Fibroblast of gingiva (primary cell): ENCODE data around the gene EBI3.
"Not testable (repeated sequence)": the region's sequence is repeated elsewhere in the genome, so short reads cannot be mapped to it uniquely, and the experiment has no call there.

Experiments
- DNase-seq: peaks from one replicate; pipeline ENCODE4 v3.0.0-alpha.2; 2011; ENCODE audit warnings: low read depth

The EBI3 gene

DNA sequence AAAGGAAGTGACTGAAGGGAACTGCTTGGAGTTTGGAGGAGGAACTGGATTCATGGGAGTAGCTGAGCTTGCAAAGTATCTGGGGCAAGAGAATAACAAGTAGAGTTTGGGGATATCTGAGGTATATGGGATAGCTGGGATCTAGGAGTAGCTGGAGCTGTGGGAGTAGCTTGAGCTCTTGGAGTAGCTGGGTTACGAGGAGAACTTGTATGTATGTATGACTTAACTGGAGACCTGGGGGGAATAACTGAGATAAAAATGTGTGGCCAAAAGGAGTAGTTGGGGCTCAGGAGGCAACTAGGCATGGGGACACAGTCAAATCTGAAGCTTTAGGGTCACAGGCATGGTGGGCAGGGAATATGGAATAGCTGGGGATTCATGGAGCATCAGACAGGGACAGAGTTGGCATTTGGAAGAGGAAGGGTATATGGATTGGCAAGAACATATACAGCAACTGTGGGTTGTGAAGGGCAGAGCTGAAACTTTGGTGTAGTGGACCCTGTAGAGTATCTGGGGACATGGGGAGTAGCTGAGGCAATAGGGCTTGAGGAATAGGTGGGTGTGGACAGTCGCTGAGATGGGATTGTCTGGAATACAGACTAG, 28.3 kb upstream of the EBI3 start:
- DNase-seq = no peak

DNA sequence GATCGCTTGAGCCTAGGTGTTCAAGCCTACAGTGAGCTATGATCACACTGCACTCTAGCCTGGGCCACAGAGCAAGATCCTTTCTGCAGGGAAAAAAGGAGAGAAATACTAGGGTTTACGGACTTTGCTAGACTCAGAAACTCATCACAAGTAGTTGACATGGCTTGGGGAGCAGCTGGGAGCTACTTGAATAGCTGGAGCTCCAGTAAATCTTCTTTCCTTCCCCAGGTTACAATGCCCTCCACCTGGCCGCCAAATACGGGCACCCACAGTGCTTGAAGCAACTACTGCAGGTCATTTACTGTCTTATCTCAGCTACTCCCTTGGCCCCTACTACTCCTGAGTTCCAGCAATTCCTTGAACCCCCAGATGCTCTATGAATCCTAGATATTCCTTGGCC, 27.5 kb upstream of the EBI3 start:
- DNase-seq = no peak

- no peak for DNase-seq
Measured at GRCh38 chr19:4206818-4207484, 22.4 kb upstream of the EBI3 start.

GRCh38 chr19:4208385-4209094, 20.8 kb upstream of the EBI3 start:
- no peak for DNase-seq

DNA sequence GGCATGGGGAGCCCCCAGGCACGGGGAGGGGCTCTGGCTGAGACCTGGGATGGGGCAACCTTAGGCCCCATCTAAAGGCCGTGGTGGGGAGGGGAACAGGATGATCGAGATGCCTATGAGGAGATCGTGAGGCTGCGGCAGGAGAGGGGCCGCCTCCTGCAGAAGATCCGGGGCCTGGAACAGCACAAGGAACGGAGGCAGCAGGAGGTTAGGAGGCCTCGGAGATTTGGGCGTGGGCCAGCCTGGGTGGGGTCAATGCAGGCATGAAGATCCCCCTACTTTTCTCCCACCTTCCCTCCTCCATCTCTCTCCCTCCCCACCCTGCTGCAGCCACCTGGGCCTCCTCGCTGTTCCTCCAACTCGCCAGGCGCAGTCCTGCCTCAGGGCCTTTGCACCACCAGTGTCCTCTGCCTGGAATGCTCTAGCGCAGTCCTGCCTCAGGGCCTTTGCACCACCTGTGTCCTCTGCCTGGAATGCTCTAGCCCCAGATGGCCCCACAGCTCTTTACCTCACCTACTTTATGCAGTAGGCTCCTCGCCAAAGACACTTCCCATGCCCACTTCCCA, 19.1 kb upstream of the EBI3 start:
- no peak for DNase-seq

DNA sequence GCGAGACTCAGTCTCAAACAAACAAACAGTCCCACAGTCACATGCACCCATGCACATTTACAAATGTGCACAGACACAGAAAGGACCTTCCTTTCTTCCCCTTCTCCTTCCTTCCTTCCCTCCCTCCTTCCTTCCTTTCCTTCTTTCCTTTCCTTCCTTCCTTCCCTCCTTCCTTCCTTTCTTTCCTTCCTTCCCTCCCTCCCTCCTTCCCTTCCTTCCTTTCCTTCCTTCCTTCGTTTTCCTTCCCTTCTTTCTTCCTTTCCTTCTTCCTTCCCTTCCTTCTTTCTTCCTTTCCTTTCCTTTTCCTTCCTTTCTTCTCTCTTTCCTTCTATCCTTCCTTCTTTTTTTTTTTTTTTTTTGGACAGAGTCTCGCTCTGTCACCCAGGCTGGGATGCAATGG, 16.2 kb upstream of the EBI3 start:
- no peak for DNase-seq

- no peak for DNase-seq
Measured at GRCh38 chr19:4215807-4216206, 13.5 kb upstream of the EBI3 start.

- DNase-seq = no peak
Measured at GRCh38 chr19:4216846-4217245, 12.5 kb upstream of the EBI3 start.

DNA sequence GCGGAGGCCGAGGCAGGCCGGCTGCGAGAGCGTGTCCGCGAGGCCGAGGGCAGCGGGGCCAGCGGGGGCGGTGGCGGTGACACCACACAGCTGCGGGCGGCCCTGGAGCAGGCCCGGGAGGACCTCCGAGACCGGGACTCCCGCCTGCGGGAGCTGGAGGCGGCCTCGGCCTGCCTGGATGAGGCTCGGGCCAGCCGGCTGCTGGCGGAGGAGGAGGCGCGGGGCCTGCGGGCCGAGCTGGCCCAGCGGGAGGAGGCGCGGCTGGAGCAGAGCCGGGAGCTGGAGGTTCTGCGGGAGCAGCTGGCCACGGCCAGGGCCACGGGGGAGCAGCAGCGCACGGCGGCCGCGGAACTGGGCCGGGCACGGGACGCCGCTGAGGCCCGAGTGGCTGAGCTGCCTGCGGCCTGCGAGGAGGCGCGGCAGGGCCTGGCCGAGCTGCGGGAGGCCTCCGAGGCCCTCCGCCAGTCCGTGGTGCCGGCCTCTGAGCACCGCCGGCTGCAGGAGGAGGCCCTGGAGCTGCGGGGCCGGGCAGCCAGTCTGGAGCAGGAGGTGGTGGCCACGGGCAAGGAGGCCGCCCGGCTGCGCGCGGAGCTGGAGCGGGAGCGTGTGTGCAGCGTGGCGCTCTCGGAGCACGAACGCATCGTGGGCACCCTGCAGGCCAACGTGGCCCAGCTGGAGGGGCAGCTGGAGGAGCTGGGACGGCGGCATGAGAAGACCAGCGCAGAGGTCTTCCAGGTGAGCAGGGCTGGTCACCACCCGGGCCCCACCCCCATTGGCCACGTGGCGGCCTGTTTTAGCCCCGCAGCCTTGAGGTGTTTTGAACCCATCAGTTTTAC, 11.7 kb upstream of the EBI3 start:
- DNase-seq = no peak

DNA sequence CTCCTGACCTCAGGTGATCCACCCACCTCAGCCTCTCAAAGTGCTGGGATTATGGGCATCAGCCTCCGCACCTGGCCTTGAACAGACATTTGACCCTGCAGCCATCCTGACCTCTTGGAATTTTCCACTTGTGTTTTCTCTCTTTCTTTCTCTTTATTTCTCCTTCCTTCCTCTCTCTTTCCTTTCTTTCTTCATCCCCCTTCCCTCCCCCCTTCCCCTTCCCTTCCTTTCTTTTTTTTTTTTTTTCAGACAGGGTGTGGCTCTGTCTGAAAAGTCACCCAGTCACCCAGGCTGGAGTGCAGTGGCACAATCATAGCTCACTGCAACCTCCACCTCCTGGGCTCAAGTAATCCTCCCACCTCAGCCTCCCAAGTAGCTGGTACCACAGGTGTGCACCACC, 10.8 kb upstream of the EBI3 start:
- not testable (repeated sequence) for DNase-seq

- no peak for DNase-seq
Measured at GRCh38 chr19:4220188-4220587, 9.1 kb upstream of the EBI3 start.

GRCh38 chr19:4224470-4224869, 4.9 kb upstream of the EBI3 start:
- no peak for DNase-seq

DNA sequence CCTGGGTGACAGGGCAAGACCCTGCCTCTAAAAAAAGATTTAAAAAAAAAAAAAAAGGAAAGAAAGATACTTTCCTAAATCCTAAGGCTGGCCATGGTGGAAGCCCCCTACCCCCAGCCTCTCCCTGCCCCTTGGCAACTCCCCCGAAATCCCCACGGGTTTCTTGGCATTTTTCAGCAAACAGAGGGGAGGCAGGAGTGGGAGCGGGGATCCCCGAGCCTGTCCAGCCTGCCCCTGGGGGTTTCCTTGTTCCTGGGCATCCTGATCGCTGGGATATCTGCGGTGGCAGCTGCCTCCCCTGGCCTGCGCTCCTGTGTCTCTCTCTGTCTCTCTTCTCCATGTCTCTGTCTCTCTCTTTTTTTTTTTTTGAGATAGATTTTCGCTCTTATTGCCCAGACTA, 3.4 kb upstream of the EBI3 start:
- no peak for DNase-seq

- DNase-seq = no peak
Measured at GRCh38 chr19:4227771-4228170, 1.6 kb upstream of the EBI3 start.

- no peak for DNase-seq
Measured at GRCh38 chr19:4228765-4229178, 551 bp upstream of the EBI3 start.

GRCh38 chr19:4230237-4230636, 914 bp downstream of the EBI3 start:
- DNase-seq = not testable (repeated sequence)

- DNase-seq = not testable (repeated sequence)
Measured at GRCh38 chr19:4231521-4231920, 2.2 kb downstream of the EBI3 start.

- DNase-seq = not testable (repeated sequence)
Measured at GRCh38 chr19:4232139-4232538, 2.8 kb downstream of the EBI3 start.

DNA sequence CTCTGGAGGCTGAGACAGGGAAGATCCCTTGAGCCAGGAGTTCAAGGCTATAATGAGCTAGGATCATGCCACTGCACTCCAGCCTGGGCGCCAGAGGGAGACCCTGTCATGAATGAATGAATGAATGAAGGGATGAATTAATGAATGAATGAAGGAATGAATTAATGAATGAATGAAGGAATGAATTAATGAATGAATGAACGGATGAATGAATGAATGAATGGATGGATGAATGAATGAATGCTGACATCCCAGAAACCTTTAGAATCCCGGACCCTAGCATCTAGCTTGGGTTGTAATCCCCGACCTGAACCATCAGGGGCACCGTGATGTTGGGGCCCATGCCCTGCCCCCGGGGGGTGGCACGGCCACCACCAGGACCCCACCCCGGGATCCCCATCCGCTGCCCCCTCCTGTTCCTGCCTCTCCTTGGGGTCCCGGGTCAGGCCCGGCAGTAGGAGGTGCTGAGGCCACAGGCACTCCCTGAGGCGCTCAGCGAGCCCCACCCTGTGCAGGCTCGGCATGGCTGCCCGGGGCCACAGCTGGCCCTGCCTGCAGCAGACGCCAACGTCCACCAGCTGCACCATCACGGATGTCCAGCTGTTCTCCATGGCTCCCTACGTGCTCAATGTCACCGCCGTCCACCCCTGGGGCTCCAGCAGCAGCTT, 3.4 kb downstream of the EBI3 start:
- no peak for DNase-seq

- DNase-seq = no peak
Measured at GRCh38 chr19:4233282-4233853, 4.0 kb downstream of the EBI3 start.

DNA sequence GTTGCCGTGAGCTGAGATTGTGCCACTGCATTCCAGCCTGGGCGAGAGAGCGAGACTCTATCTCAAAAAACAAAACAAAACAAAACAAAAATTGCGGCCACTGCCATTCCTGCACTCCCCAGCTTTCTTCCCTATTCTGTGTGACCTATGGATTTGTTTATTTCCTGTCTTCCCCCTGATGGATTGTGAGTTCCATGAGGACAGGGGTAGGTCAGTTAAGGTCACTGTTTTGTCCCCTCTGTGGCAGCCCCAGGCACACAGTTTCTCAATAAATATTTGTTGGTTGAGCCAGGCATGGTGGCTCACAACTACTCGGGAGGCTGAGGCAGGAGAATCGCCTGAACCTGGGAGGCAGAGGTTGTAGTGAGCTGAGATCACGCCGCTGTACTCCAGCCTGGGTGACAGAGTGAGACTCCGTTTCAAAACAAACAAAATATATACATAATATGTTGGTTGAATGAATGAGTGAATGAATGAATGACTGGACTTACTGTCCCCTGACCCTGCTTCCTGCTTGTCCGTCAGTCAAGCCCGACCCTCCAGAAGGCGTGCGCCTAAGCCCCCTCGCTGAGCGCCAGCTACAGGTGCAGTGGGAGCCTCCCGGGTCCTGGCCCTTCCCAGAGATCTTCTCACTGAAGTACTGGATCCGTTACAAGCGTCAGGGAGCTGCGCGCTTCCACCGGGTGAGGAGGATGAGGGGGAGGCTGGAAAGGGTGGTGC, 5.0 kb downstream of the EBI3 start:
- no peak for DNase-seq
